Bronchial epithelial cell (primary cell): ENCODE data around the gene HECW1. TPM values are rescaled to one million over a fixed set of nuclear protein-coding genes. Genes with fewer than 3 reads are reported as not detected.

ENCODE experiments used
- DNase-seq: peaks from one replicate; pipeline ENCODE4 v3.0.0-alpha.2; 2010; ENCODE audit warnings: low read depth
- FAIRE-seq: peaks from 2 replicates; lab custom pipeline; 2011; peaks lifted over from hg19 to GRCh38; lab: Jason Lieb, UNC
- H3K27me3 ChIP-seq: 2 replicates; pipeline ENCODE4 v1.5.1; 2011; ENCODE audit warnings: low read length; ENCODE audit not compliant: control insufficient read depth, insufficient read depth
- H3K36me3 ChIP-seq: 2 replicates; pipeline ENCODE4 v1.5.1; 2011; ENCODE audit warnings: low read length; ENCODE audit not compliant: control insufficient read depth, insufficient read depth
- H3K4me3 ChIP-seq: 2 replicates; pipeline ENCODE4 v1.5.1; 2011; ENCODE audit warnings: mild to moderate bottlenecking, low read depth, low read length, control low read depth
- CTCF ChIP-seq: IDR thresholded peaks from 2 replicates; pipeline ENCODE4 v1.5.1; 2011; ENCODE audit warnings: mild to moderate bottlenecking, moderate library complexity, low read length, control low read depth, inconsistent platforms; ENCODE audit not compliant: insufficient read depth, severe bottlenecking
- total RNA-seq: library from RNA; depleted of rRNA; stranded (reverse); fragments of >200 nt; gene quantifications from 2 replicates; pipeline ENCODE4 v1.2.1, GENCODE V29; 2014

Gene HECW1
- total RNA-seq, 1 donor from 2014 or later = under 0.01 TPM

GRCh38 chr7:43495572-43495971 is 383.1 kb downstream of the HECW1 start:
- no peaks in the 10 kb centered on the region for H3K36me3 ChIP-seq
- TF ChIP-seq CTCF = no peak
- DNase-seq = no peak
- no peak for FAIRE-seq
- no peak overlapping the region for H3K4me3 ChIP-seq
- no peaks in the 10 kb centered on the region for H3K27me3 ChIP-seq

- TF ChIP-seq CTCF = no peak
- DNase-seq (no peak), FAIRE-seq (no peak)
- Histone ChIP-seq H3K36me3 (no peaks in the 10 kb centered on the region), H3K4me3 (no peak overlapping the region), H3K27me3 (no peaks in the 10 kb centered on the region)
Observed at GRCh38 chr7:43496596-43496995, 384.1 kb downstream of the HECW1 start.

- FAIRE-seq (no peak), DNase-seq (no peak)
- no peak for TF ChIP-seq CTCF
- Histone ChIP-seq H3K4me3 (no peak overlapping the region), H3K27me3 (no peaks in the 10 kb centered on the region), H3K36me3 (no peaks in the 10 kb centered on the region)
Observed at GRCh38 chr7:43501870-43502269, 389.4 kb downstream of the HECW1 start.

GRCh38 chr7:43502941-43503340 is 390.5 kb downstream of the HECW1 start:
- no peak for TF ChIP-seq CTCF
- H3K36me3 ChIP-seq = no peaks in the 10 kb centered on the region
- no peak overlapping the region for H3K4me3 ChIP-seq
- no peak for FAIRE-seq
- no peaks in the 10 kb centered on the region for H3K27me3 ChIP-seq
- no peak for DNase-seq

- Histone ChIP-seq H3K27me3 (no peaks in the 10 kb centered on the region), H3K36me3 (no peaks in the 10 kb centered on the region), H3K4me3 (no peak overlapping the region)
- FAIRE-seq = no peak
- no peak for TF ChIP-seq CTCF
- DNase-seq = no peak
Observed at GRCh38 chr7:43505412-43505811, 393.0 kb downstream of the HECW1 start.

GRCh38 chr7:43506460-43506859 is 394.0 kb downstream of the HECW1 start:
- TF ChIP-seq CTCF = no peak
- no peaks in the 10 kb centered on the region for H3K27me3 ChIP-seq
- no peaks in the 10 kb centered on the region for H3K36me3 ChIP-seq
- DNase-seq (no peak), FAIRE-seq (no peak)
- H3K4me3 ChIP-seq = no peak overlapping the region
